ENCODE measurements around the gene ARHGAP31. TPM values are rescaled to one million over a fixed set of nuclear protein-coding genes. Genes with fewer than 3 reads are reported as not detected.
A peak's percentile ranks its signal among the peaks of the same experiment; 100 is the strongest.

The ARHGAP31 gene
- total and polyA plus RNA-seq, 4 donors, result 0.99 to 4.6 (median 2.6) TPM

DNA sequence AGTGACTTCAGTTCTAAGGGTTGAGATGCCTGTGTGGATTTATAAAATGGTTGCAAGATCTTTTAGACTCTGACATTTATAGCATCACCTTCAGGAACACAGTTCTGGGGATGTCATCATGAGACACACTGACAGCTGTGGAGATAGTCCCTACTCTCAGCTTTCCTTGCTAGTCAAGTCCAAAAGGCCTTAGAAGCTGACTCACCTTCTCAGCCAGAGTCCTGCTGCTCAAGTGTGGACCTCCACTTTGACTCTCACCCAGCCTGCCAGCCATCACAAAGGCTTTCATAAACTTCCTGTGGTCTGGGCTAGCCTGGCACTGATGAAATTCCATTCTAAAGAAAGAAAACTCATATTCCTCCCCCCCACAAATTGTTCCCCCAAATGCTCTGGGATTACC, 124.5 kb downstream of the ARHGAP31 start (continued):
- TF ChIP-seq, protein P1, sequence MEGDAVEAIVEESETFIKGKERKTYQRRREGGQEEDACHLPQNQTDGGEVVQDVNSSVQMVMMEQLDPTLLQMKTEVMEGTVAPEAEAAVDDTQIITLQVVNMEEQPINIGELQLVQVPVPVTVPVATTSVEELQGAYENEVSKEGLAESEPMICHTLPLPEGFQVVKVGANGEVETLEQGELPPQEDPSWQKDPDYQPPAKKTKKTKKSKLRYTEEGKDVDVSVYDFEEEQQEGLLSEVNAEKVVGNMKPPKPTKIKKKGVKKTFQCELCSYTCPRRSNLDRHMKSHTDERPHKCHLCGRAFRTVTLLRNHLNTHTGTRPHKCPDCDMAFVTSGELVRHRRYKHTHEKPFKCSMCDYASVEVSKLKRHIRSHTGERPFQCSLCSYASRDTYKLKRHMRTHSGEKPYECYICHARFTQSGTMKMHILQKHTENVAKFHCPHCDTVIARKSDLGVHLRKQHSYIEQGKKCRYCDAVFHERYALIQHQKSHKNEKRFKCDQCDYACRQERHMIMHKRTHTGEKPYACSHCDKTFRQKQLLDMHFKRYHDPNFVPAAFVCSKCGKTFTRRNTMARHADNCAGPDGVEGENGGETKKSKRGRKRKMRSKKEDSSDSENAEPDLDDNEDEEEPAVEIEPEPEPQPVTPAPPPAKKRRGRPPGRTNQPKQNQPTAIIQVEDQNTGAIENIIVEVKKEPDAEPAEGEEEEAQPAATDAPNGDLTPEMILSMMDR (IDR thresholded peaks at IDR 0.05; ENCODE audit: low read depth, low read length, missing input control), result no peak
- no peak for TF ChIP-seq FOXA1 (IDR thresholded peaks at IDR 0.05)
- no peak for TF ChIP-seq FOXA2 (IDR thresholded peaks at IDR 0.05)

DNA sequence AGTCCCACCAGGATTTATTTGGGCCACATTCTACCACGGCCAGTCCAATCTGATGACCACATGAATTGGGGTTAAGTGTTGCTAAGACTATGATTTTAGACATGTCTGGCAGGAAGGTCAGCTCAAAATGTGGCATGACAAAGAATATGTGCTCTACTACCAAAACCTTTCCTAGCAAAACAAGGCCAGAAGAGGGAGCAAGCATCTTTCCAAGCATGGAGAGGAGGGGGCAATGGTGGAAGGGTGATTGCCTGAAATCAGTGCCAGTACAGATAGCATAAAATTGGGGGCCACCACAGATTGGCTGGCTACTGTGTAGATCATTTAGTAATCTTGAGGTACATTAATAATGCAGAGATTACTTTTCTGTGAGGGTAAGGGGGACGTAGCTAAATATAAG, 126.0 kb downstream of the ARHGAP31 start:
- Histone ChIP-seq H3K9me3 (ENCODE audit: control insufficient read depth in 4 of 4, low read length in 3 of 4) (peaks cover 0 to 5% (median 0%) of the 10 kb centered on the region in 4 donors), H3K4me1 (ENCODE audit: control insufficient read depth in 4 of 4, insufficient read depth in 4 of 4, low read length in 3 of 4) (no peaks in the 10 kb centered on the region), H3K36me3 (ENCODE audit: control insufficient read depth in 4 of 4, insufficient read depth in 3 of 4, low read depth in 1 of 4, low read length in 3 of 4) (peaks cover 0 to 2% (median 0%) of the 10 kb centered on the region in 4 donors), H3K4me3 (ENCODE audit: low read depth in 1 of 3, low read length in 3 of 3) (no peak overlapping the region), H3K27ac (ENCODE audit: low read depth in 1 of 2, low read length in 2 of 2) (no peak overlapping the region), H3K27me3 (ENCODE audit: control insufficient read depth in 4 of 4, insufficient read depth in 4 of 4, low read length in 3 of 4) (no peaks in the 10 kb centered on the region), H3K9ac (ENCODE audit: low read depth in 1 of 2, low read length in 2 of 2) (no peak overlapping the region)
- DNase-seq (ENCODE audit: low spot score), result no peak
- WGBS, result 46% methylated on average over 2 of the region's 2 CpGs
- TF ChIP-seq, protein P1 (IDR thresholded peaks at IDR 0.05; ENCODE audit: low read depth, low read length, missing input control), result no peak
- TF ChIP-seq, protein P2, sequence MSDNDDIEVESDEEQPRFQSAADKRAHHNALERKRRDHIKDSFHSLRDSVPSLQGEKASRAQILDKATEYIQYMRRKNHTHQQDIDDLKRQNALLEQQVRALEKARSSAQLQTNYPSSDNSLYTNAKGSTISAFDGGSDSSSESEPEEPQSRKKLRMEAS (IDR thresholded peaks at IDR 0.05), result no peak
- TF ChIP-seq FOXA2 (IDR thresholded peaks at IDR 0.05), result no peak
- TF ChIP-seq, protein P3, sequence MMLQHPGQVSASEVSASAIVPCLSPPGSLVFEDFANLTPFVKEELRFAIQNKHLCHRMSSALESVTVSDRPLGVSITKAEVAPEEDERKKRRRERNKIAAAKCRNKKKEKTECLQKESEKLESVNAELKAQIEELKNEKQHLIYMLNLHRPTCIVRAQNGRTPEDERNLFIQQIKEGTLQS (IDR thresholded peaks at IDR 0.05), result no peak
- no peak for TF ChIP-seq SP1 (IDR thresholded peaks at IDR 0.05)
- no peak for TF ChIP-seq JUND (IDR thresholded peaks at IDR 0.05)
- peak in 1 of 2 donors; percentile 10 for TF ChIP-seq RAD21 (IDR thresholded peaks at IDR 0.05)

DNA sequence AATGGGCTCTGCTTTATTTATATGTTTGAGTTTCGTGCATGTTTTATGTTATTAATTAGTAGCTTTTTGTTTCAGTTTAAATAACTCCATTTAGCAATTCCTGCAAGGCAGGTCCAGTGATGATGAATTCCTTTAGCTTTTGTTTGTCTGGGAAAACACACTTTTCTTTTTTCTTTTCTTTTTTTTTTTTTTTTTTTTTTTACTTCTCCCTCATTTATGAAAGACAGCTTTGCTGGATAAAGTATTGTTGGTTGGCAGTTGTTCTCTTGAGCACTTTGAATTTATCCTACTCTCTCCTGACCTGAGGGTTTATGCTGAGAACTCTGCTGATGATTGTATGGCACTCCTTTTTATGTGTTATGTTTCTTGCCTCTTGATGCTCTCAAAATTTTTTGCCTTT, 133.5 kb downstream of the ARHGAP31 start:
- 96% methylated on average over 1 of the region's 1 CpG for WGBS

DNA sequence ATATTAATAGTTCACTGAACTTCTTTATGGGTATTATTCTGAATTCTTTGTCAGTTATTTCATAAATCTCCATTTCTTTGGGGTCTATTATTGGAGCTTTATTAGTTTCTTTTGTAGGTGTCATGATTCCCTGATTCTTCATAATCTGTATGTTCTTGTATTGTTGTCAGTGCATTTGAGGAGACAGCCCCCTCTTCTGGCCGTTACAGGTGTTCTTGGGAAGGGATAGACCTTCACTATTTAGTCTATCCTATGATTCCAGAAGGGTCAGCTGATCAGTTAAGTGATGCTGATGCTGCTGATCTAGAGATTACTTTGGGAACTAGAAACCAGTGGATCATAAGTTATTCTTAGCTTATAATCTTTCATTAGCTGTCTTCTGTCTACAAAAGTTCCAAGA, 134.4 kb downstream of the ARHGAP31 start:
- Histone ChIP-seq H3K27me3 (ENCODE audit: control insufficient read depth in 4 of 4, insufficient read depth in 4 of 4, low read length in 3 of 4) (no peaks in the 10 kb centered on the region), H3K36me3 (ENCODE audit: control insufficient read depth in 4 of 4, insufficient read depth in 3 of 4, low read depth in 1 of 4, low read length in 3 of 4) (peaks cover 14 to 47% (median 44%) of the 10 kb centered on the region in 4 donors), H3K4me3 (ENCODE audit: low read depth in 1 of 3, low read length in 3 of 3) (no peak overlapping the region), H3K9ac (ENCODE audit: low read depth in 1 of 2, low read length in 2 of 2) (no peak overlapping the region), H3K27ac (ENCODE audit: low read depth in 1 of 2, low read length in 2 of 2) (no peak overlapping the region), H3K9me3 (ENCODE audit: control insufficient read depth in 4 of 4, low read length in 3 of 4) (peaks cover 9 to 42% (median 19%) of the 10 kb centered on the region in 4 donors), H3K4me1 (ENCODE audit: control insufficient read depth in 4 of 4, insufficient read depth in 4 of 4, low read length in 3 of 4) (no peaks in the 10 kb centered on the region)
- WGBS, result 91% methylated on average over 1 of the region's 1 CpG
- DNase-seq (ENCODE audit: low spot score), result no peak
- TF ChIP-seq HNF4G (IDR thresholded peaks at IDR 0.05) (no peak), EGR1 (IDR thresholded peaks at IDR 0.05; ENCODE audit: low read depth in 2 of 2) (no peak), YY1 (IDR thresholded peaks at IDR 0.05) (no peak), FOXA1 (IDR thresholded peaks at IDR 0.05) (no peak)
- TF ChIP-seq, protein P2 (IDR thresholded peaks at IDR 0.05), result no peak
- TF ChIP-seq, protein P4, sequence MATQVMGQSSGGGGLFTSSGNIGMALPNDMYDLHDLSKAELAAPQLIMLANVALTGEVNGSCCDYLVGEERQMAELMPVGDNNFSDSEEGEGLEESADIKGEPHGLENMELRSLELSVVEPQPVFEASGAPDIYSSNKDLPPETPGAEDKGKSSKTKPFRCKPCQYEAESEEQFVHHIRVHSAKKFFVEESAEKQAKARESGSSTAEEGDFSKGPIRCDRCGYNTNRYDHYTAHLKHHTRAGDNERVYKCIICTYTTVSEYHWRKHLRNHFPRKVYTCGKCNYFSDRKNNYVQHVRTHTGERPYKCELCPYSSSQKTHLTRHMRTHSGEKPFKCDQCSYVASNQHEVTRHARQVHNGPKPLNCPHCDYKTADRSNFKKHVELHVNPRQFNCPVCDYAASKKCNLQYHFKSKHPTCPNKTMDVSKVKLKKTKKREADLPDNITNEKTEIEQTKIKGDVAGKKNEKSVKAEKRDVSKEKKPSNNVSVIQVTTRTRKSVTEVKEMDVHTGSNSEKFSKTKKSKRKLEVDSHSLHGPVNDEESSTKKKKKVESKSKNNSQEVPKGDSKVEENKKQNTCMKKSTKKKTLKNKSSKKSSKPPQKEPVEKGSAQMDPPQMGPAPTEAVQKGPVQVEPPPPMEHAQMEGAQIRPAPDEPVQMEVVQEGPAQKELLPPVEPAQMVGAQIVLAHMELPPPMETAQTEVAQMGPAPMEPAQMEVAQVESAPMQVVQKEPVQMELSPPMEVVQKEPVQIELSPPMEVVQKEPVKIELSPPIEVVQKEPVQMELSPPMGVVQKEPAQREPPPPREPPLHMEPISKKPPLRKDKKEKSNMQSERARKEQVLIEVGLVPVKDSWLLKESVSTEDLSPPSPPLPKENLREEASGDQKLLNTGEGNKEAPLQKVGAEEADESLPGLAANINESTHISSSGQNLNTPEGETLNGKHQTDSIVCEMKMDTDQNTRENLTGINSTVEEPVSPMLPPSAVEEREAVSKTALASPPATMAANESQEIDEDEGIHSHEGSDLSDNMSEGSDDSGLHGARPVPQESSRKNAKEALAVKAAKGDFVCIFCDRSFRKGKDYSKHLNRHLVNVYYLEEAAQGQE (IDR thresholded peaks at IDR 0.05), result no peak
- TF ChIP-seq, protein P5, sequence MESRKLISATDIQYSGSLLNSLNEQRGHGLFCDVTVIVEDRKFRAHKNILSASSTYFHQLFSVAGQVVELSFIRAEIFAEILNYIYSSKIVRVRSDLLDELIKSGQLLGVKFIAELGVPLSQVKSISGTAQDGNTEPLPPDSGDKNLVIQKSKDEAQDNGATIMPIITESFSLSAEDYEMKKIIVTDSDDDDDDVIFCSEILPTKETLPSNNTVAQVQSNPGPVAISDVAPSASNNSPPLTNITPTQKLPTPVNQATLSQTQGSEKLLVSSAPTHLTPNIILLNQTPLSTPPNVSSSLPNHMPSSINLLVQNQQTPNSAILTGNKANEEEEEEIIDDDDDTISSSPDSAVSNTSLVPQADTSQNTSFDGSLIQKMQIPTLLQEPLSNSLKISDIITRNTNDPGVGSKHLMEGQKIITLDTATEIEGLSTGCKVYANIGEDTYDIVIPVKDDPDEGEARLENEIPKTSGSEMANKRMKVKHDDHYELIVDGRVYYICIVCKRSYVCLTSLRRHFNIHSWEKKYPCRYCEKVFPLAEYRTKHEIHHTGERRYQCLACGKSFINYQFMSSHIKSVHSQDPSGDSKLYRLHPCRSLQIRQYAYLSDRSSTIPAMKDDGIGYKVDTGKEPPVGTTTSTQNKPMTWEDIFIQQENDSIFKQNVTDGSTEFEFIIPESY (IDR thresholded peaks at IDR 0.05), result no peak

More for the DNA sequence above, 133.5 kb downstream of the ARHGAP31 start:
- Histone ChIP-seq H3K9ac (ENCODE audit: low read depth in 1 of 2, low read length in 2 of 2) (no peak overlapping the region), H3K4me3 (ENCODE audit: low read depth in 1 of 3, low read length in 3 of 3) (peak overlapping the region in 1 of 3 donors; percentile 49), H3K27ac (ENCODE audit: low read depth in 1 of 2, low read length in 2 of 2) (no peak overlapping the region), H3K9me3 (ENCODE audit: control insufficient read depth in 4 of 4, low read length in 3 of 4) (peaks cover 9 to 42% (median 19%) of the 10 kb centered on the region in 4 donors), H3K4me1 (ENCODE audit: control insufficient read depth in 4 of 4, insufficient read depth in 4 of 4, low read length in 3 of 4) (no peaks in the 10 kb centered on the region), H3K27me3 (ENCODE audit: control insufficient read depth in 4 of 4, insufficient read depth in 4 of 4, low read length in 3 of 4) (no peaks in the 10 kb centered on the region), H3K36me3 (ENCODE audit: control insufficient read depth in 4 of 4, insufficient read depth in 3 of 4, low read depth in 1 of 4, low read length in 3 of 4) (peaks cover 11 to 38% (median 36%) of the 10 kb centered on the region in 4 donors)
- no peak for DNase-seq (ENCODE audit: low spot score)
- TF ChIP-seq, protein P3 (IDR thresholded peaks at IDR 0.05), result no peak
- no peak for TF ChIP-seq EGR1 (IDR thresholded peaks at IDR 0.05; ENCODE audit: low read depth in 2 of 2)
- TF ChIP-seq FOXA2 (IDR thresholded peaks at IDR 0.05), result no peak
- TF ChIP-seq FOXA1 (IDR thresholded peaks at IDR 0.05), result no peak
- TF ChIP-seq RAD21 (IDR thresholded peaks at IDR 0.05), result no peak
- no peak for TF ChIP-seq HNF4G (IDR thresholded peaks at IDR 0.05)
